Chondrocyte (in vitro differentiated cells): ENCODE measurements around the gene TINAG. TPM values are rescaled to one million over a fixed set of nuclear protein-coding genes. Genes with fewer than 3 reads are reported as not detected.

Experiments
- DNase-seq: peaks from one replicate; pipeline ENCODE4 v3.0.0; 2021; ENCODE audit warnings: mixed read lengths, low spot score
- H3K27ac Mint-ChIP-seq: one replicate; pipeline ENCODE4 v1.8.0; 2021; ENCODE audit warnings: mild to moderate bottlenecking, moderate library complexity, mixed read lengths; ENCODE audit not compliant: unreplicated experiment
- H3K27me3 Mint-ChIP-seq: 2 replicates; pipeline ENCODE4 v1.8.0; 2021; ENCODE audit warnings: low read depth, mixed read lengths
- H3K36me3 Mint-ChIP-seq: 2 replicates; pipeline ENCODE4 v1.8.0; 2021; ENCODE audit warnings: low read depth, mixed read lengths
- H3K4me1 Mint-ChIP-seq: 2 replicates; pipeline ENCODE4 v1.8.0; 2021; ENCODE audit warnings: low read depth, mild to moderate bottlenecking, mixed read lengths
- H3K4me3 Mint-ChIP-seq: one replicate; pipeline ENCODE4 v1.8.0; 2021; ENCODE audit warnings: mild to moderate bottlenecking, moderate library complexity, mixed read lengths; ENCODE audit not compliant: unreplicated experiment
- H3K9me3 Mint-ChIP-seq: 2 replicates; pipeline ENCODE4 v1.8.0; 2021; ENCODE audit warnings: low read depth, mixed read lengths
- CTCF ChIP-seq: fragments of 200-600 bp; sonication (generic); IDR thresholded peaks from 2 replicates; pipeline ENCODE4 v1.5.0; 2021; ENCODE audit warnings: antibody characterized with exemption, mild to moderate bottlenecking, moderate library complexity
- total RNA-seq: library from RNA; stranded (reverse); gene quantifications from 3 replicates; pipeline ENCODE4 v1.2.1, GENCODE V29; 2021

Gene TINAG
- total RNA-seq, 1 donor from 2014 or later: not detected

- no peak for DNase-seq
- peaks cover 3% of the 10 kb centered on the region for H3K27me3 Mint-ChIP-seq
- TF ChIP-seq CTCF: no peak
- H3K9me3 Mint-ChIP-seq: peaks cover 3% of the 10 kb centered on the region
- H3K27ac Mint-ChIP-seq: no peak overlapping the region
- peaks cover 3% of the 10 kb centered on the region for H3K36me3 Mint-ChIP-seq
- H3K4me1 Mint-ChIP-seq: no peaks in the 10 kb centered on the region
- H3K4me3 Mint-ChIP-seq: no peak overlapping the region
These were observed 82.1 kb downstream of the TINAG start for GRCh38 chr6:54390362-54390761.

- no peak overlapping the region for H3K27ac Mint-ChIP-seq
- no peaks in the 10 kb centered on the region for H3K4me1 Mint-ChIP-seq
- no peak for DNase-seq
- H3K27me3 Mint-ChIP-seq: peaks cover 3% of the 10 kb centered on the region
- TF ChIP-seq CTCF: no peak
- peaks cover 3% of the 10 kb centered on the region for H3K9me3 Mint-ChIP-seq
- H3K4me3 Mint-ChIP-seq: no peak overlapping the region
- H3K36me3 Mint-ChIP-seq: peaks cover 2% of the 10 kb centered on the region
These were observed 83.3 kb downstream of the TINAG start for GRCh38 chr6:54391577-54391976.

GRCh38 chr6:54403096-54403495 is 94.9 kb downstream of the TINAG start:
- no peak for TF ChIP-seq CTCF
- no peak for DNase-seq
- Mint-ChIP-seq H3K9me3 (peaks cover 4% of the 10 kb centered on the region), H3K4me1 (no peaks in the 10 kb centered on the region), H3K27ac (no peak overlapping the region), H3K27me3 (peaks cover 11% of the 10 kb centered on the region), H3K4me3 (no peak overlapping the region), H3K36me3 (no peaks in the 10 kb centered on the region)

- Mint-ChIP-seq H3K27ac (no peak overlapping the region), H3K9me3 (peaks cover 10% of the 10 kb centered on the region), H3K4me1 (no peaks in the 10 kb centered on the region), H3K4me3 (no peak overlapping the region), H3K27me3 (peaks cover 15% of the 10 kb centered on the region), H3K36me3 (peaks cover 4% of the 10 kb centered on the region)
- TF ChIP-seq CTCF: no peak
- no peak for DNase-seq
These were observed 96.5 kb downstream of the TINAG start for GRCh38 chr6:54404791-54405190.

- Mint-ChIP-seq H3K36me3 (peaks cover 4% of the 10 kb centered on the region), H3K4me3 (no peak overlapping the region), H3K9me3 (peaks cover 10% of the 10 kb centered on the region), H3K27ac (no peak overlapping the region), H3K27me3 (peaks cover 6% of the 10 kb centered on the region), H3K4me1 (no peaks in the 10 kb centered on the region)
- TF ChIP-seq CTCF: no peak
- no peak for DNase-seq
These were observed 103.5 kb downstream of the TINAG start for GRCh38 chr6:54411767-54412166.
